Breast epithelium (tissue), 4 donors: Measurements from ENCODE around the gene DHCR7. TPM values are rescaled to one million over a fixed set of nuclear protein-coding genes. Genes with fewer than 3 reads are reported as not detected.
A peak's percentile ranks its signal among the peaks of the same experiment; 100 is the strongest.

Experiments
- DNase-seq, 2 donors: peaks; one replicate each; pipeline ENCODE4 v3.0.0-alpha.2; 2019; ENCODE audit warnings: low spot score in 2 of 2
- H3K27ac ChIP-seq, 2 donors: fragments of 200-600 bp; sonication (generic) in 1 of 2; one replicate each; pipeline ENCODE4 v1.5.1; 2016 to 2019; ENCODE audit warnings: mild to moderate bottlenecking in 1 of 2
- H3K27me3 ChIP-seq, 2 donors: fragments of 200-600 bp; sonication (generic) in 1 of 2; one replicate each; pipeline versions ENCODE4 v1.5.1 to v1.6.0; 2017 to 2019; ENCODE audit warnings: control low read depth in 1 of 2, mild to moderate bottlenecking in 1 of 2
- H3K36me3 ChIP-seq: fragments of 200-600 bp; one replicate; pipeline ENCODE4 v1.5.1; 2019
- H3K4me1 ChIP-seq, 2 donors: fragments of 200-600 bp; sonication (generic); one replicate each; pipeline ENCODE4 v1.5.1; 2016 to 2019; ENCODE audit warnings: control low read depth in 1 of 2
- H3K4me3 ChIP-seq, 3 donors: fragments of 200-600 bp; sonication (generic); 1 replicate in 2 of 3; 2 replicates in 1 of 3; pipeline ENCODE4 v1.5.1; 2016 to 2019; ENCODE audit warnings: mild to moderate bottlenecking in 3 of 3, moderate library complexity in 2 of 3
- H3K9me3 ChIP-seq, 2 donors: fragments of 200-600 bp; sonication (generic) in 1 of 2; one replicate each; pipeline ENCODE4 v1.5.1; 2016 to 2019; ENCODE audit warnings: control low read depth in 1 of 2
- POLR2A ChIP-seq: fragments of 450-650 bp; IDR thresholded peaks from one replicate; pipeline ENCODE4 v1.6.1; 2016; ENCODE audit warnings: antibody characterized with exemption, mild to moderate bottlenecking, moderate library complexity
- POLR2AphosphoS5 ChIP-seq, 3 donors: sonication (generic); formaldehyde crosslinking; IDR thresholded peaks; one replicate each; pipeline ENCODE4 v1.6.1; 2017; ENCODE audit warnings: antibody characterized with exemption in 3 of 3
- intact Hi-C: fragments of 100-400 bp; cut with DNase I; formaldehyde crosslinking; loops from one replicate; pipeline ENCODE4 v1.15.1; 2023; ENCODE audit warnings: low total_unique reads
- total RNA-seq, 3 donors: library from RNA; depleted of rRNA; stranded (reverse); fragments of >200 nt; gene quantifications; one replicate each; pipeline ENCODE4 v1.1.0, GENCODE V29; 2016
- TF ChIP-seq, protein P1 (sequence below), 3 donors: fragments of 450-650 bp; IDR thresholded peaks; one replicate each; pipeline ENCODE4 v1.5.1; 2016 to 2017; ENCODE audit warnings: antibody characterized with exemption in 3 of 3, mild to moderate bottlenecking in 3 of 3, moderate library complexity in 3 of 3

DHCR7 gene
- total RNA-seq, 3 donors from 2014 or later: 14.7 to 31.7 (median 25.2) TPM

DNA sequence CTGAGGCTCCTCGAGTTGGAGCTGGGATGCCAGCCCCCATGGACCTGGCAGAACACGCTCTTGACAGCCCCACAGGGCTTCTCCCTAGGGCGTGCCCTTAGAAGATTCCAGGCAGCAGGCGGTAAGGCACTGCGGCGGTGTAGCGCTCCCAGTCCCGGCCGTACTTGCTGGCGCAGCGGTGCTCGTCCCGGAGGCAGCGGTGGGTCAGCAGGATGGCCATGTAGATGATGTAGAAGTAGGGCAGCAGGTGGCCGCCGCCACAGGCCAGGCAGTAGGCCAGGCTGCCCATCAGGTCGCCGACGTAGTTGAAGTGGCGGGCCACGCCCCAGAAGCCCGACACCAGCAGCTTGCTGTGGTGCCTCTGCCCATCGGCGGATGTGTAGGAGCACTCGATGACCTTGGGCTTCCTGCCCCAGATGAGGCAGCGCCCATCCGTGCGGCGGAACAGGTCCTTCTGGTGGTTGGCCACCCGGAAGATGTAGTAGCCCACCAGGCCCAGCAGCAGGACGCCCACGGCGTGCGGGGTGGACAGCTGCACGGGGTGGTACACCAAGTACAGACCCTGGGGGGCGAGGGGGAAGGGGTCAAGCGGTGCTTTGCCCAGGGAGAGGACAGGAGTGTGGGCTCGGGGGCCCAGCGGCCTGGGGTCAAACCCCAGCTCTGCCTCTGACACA lies 12.8 kb downstream of the DHCR7 start:
- Histone ChIP-seq H3K9me3 (no peaks in the 10 kb centered on the region), H3K36me3 (no peaks in the 10 kb centered on the region), H3K4me1 (no peaks in the 10 kb centered on the region), H3K4me3 (no peak overlapping the region), H3K27me3 (no peaks in the 10 kb centered on the region), H3K27ac (no peak overlapping the region)
- intact Hi-C loops: no loop called here
- TF ChIP-seq, protein P1, sequence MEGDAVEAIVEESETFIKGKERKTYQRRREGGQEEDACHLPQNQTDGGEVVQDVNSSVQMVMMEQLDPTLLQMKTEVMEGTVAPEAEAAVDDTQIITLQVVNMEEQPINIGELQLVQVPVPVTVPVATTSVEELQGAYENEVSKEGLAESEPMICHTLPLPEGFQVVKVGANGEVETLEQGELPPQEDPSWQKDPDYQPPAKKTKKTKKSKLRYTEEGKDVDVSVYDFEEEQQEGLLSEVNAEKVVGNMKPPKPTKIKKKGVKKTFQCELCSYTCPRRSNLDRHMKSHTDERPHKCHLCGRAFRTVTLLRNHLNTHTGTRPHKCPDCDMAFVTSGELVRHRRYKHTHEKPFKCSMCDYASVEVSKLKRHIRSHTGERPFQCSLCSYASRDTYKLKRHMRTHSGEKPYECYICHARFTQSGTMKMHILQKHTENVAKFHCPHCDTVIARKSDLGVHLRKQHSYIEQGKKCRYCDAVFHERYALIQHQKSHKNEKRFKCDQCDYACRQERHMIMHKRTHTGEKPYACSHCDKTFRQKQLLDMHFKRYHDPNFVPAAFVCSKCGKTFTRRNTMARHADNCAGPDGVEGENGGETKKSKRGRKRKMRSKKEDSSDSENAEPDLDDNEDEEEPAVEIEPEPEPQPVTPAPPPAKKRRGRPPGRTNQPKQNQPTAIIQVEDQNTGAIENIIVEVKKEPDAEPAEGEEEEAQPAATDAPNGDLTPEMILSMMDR (IDR thresholded peaks at IDR 0.05): no peak
- no peak for TF ChIP-seq POLR2A
- no peak for TF ChIP-seq POLR2AphosphoS5 (IDR thresholded peaks at IDR 0.05)
- DNase-seq: no peak

DNA sequence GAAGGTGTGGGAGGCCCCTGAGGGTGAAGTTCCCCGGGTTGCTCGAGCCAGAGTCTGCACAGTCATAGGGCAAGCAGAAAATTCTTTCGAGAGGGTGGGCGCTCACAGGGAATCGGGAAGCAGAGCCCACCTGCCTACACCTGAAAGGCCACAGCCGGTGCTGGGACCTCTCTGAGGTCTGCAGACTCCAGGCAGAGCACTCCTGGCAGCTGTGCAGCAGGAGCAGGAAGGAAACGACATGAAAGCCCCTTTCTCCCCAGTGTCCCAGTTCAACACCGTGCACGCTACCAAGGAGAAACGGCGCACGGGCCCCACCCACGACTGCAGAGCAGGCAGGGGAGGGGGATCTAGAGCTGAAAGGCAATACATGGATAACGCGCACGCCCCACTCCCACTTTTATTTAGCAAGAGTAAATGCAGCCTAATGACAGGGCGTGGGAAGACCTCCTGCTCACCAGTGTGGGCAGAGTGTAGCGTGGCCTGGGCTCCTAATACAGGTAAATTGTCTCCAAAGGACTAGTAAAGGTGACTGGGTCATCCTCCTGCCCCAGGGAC lies 13.5 kb downstream of the DHCR7 start:
- no peak for DNase-seq
- no peaks in the 10 kb centered on the region for H3K9me3 ChIP-seq
- no peaks in the 10 kb centered on the region for H3K27me3 ChIP-seq
- no peak overlapping the region for H3K27ac ChIP-seq
- intact Hi-C loops: no loop called here
- TF ChIP-seq POLR2AphosphoS5 (IDR thresholded peaks at IDR 0.05): no peak
- TF ChIP-seq POLR2A: no peak
- TF ChIP-seq, protein P1 (IDR thresholded peaks at IDR 0.05): no peak
- no peaks in the 10 kb centered on the region for H3K36me3 ChIP-seq
- H3K4me3 ChIP-seq: no peak overlapping the region
- no peaks in the 10 kb centered on the region for H3K4me1 ChIP-seq

DNA sequence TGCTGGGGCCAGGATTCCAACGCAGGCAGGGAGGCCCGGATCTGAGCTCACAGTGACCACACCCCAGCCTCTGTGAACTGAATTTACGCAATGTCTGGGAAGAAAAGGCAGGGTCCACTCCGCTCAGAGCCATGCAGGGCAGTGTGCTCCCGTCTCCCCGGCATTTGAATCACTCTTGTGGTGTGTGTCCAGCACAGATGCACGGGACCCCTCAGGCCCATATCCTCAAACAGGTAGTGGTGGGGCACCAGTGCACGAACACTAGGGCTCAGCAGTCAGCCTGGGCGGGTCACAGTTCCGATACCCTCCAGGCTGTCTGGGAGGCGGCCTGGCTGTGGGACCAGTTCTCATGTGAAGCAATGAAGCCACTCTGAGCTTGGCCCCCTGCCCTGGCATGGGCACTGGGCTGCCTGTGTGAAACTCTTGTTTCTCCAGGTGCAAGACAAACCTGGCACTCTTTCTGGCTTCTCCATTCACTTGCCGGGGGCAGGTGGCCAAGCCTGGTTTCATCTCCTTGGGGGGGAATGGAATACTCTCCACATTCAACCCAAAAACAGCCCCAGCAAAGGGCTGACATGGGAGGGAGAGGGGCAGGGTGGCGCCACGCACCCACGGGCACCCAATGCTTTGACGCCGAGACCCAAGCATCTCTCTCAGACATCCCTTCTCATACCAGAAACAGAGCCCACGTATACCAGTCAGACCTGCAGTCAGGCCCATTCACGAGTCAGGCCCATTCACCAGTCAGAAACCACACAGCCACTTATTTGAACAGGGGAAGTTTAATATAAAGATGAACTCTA lies 14.3 kb downstream of the DHCR7 start:
- intact Hi-C loops: no loop called here
- Histone ChIP-seq H3K4me1 (no peaks in the 10 kb centered on the region), H3K4me3 (peak overlapping the region in 2 of 3 donors; percentile 8 to 22), H3K36me3 (no peaks in the 10 kb centered on the region), H3K9me3 (no peaks in the 10 kb centered on the region), H3K27me3 (no peaks in the 10 kb centered on the region), H3K27ac (peak overlapping the region; percentile 63 to 68)
- peak in 1 of 2 donors; percentile 85 for DNase-seq
- TF ChIP-seq, protein P1 (IDR thresholded peaks at IDR 0.05): no peak
- TF ChIP-seq POLR2A (no peak), POLR2AphosphoS5 (IDR thresholded peaks at IDR 0.05) (no peak)

DNA sequence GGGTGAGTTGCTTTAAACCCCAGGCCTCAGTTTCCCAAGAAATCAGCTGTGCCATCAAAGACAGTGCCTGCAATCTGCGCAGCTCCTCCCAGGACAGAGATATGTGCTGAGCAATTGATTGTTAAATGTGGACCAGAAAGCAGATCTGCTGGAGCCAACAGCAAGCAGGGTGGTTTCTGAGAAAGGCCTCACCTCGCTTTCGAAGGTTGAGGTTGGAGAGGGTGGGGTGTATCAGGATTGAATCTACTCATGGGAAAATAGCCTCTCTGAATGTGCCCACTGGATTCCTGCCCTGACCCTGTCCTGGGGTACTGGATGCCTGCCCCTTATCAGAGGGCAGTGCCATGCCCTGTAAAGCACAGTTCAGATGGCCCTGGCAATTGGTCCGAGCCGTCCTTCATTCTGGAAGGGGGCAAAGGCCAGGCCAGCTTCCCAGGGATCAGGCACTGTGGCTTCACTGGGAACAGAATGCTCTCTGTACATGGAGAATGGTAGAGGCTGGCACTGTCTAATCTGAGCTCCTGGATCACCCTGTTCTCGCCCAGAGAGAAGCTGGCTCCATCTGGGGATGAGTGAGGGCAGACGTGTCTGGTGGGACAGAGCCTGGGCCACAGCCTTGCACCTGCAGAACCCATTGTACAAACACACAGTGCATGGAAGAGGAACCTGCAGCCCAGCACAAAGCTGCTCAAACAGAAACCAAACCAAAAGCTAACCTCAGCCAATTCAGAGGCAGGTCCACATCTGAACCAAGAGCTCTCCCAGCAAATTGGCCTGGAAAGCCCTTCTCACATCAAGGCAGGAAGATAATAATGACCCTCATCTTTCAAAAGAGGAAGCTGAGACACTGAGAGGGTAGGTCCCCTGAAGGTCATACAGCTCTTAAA lies 15.2 kb downstream of the DHCR7 start:
- Histone ChIP-seq H3K4me1 (no peaks in the 10 kb centered on the region), H3K27ac (peak overlapping the region; percentile 63 to 68), H3K4me3 (peak overlapping the region in 1 of 3 donors; percentile 22), H3K27me3 (no peaks in the 10 kb centered on the region), H3K36me3 (no peaks in the 10 kb centered on the region), H3K9me3 (no peaks in the 10 kb centered on the region)
- TF ChIP-seq POLR2AphosphoS5 (IDR thresholded peaks at IDR 0.05): no peak
- TF ChIP-seq, protein P1 (IDR thresholded peaks at IDR 0.05): no peak
- TF ChIP-seq POLR2A: no peak
- no peak for DNase-seq
- intact Hi-C loops: no loop called here
